H1 (cell line): ENCODE measurements around the gene SNRPD3. TPM values are rescaled to one million over a fixed set of nuclear protein-coding genes. Genes with fewer than 3 reads are reported as not detected.

Experiments used
- CHD2 ChIP-seq: IDR thresholded peaks from 2 replicates; pipeline ENCODE4 v1.6.1; 2012; ENCODE audit warnings: low read length, improper control_type of control experiment
- HDAC2 ChIP-seq, 2 experiments: fragments of 300-600 bp in 1 of 2; sonication (generic) in 1 of 2; IDR thresholded peaks; 2 replicates each; pipeline ENCODE4 v1.6.1; 2011 to 2012; ENCODE audit warnings: low read depth in 2 of 2, low read length in 2 of 2, mild to moderate bottlenecking in 2 of 2, moderate library complexity in 2 of 2, borderline replicate concordance in 1 of 2, inconsistent platforms in 1 of 2
- KDM1A ChIP-seq: fragments of 200-600, 300-600 bp; sonication (generic); IDR thresholded peaks from 2 replicates; pipeline ENCODE4 v1.7.1; 2016; ENCODE audit warnings: mild to moderate bottlenecking, low read length, borderline replicate concordance
- NANOG ChIP-seq: IDR thresholded peaks from 2 replicates; pipeline ENCODE4 v1.6.1; 2011; ENCODE audit warnings: low read length, low read depth, mild to moderate bottlenecking, inconsistent platforms; ENCODE audit not compliant: insufficient read depth, poor library complexity, severe bottlenecking
- POLR2AphosphoS5 ChIP-seq: IDR thresholded peaks from 2 replicates; pipeline ENCODE4 v1.6.1; 2011; ENCODE audit warnings: low read depth, low read length
- POU5F1 ChIP-seq: IDR thresholded peaks from 2 replicates; pipeline ENCODE4 v1.6.1; 2011; ENCODE audit warnings: low read depth, mild to moderate bottlenecking, low read length, moderate library complexity
- SP1 ChIP-seq: IDR thresholded peaks from 2 replicates; pipeline ENCODE4 v1.6.1; 2011; ENCODE audit warnings: low read depth, low read length
- SRF ChIP-seq: IDR thresholded peaks from 2 replicates; pipeline ENCODE4 v1.6.1; 2011; ENCODE audit warnings: mild to moderate bottlenecking, low read depth, low read length, moderate library complexity
- ZNF274 ChIP-seq: IDR thresholded peaks from 2 replicates; pipeline ENCODE4 v1.7.0; 2012; ENCODE audit warnings: low read length, borderline replicate concordance; ENCODE audit errors: extremely low read depth
- polyA plus RNA-seq, 7 experiments: library from polyadenylated mRNA; depleted of rRNA in 3 of 7; stranded (reverse) in 5 of 7; unstranded in 2 of 7; fragments of >200 nt in 5 of 7; fragments of 200-250 nt in 2 of 7; gene quantifications; 1 replicate in 5 of 7; 2 replicates in 1 of 7; 4 replicates in 1 of 7; pipeline versions ENCODE4 v1.2.1 to v1.2.3, GENCODE V29; 2011 to 2013; ENCODE audit warnings: missing spikeins in 2 of 7, mixed read lengths in 2 of 7
- total RNA-seq: library from RNA; stranded (reverse); fragmentation: NEBNext Ultra II Directional; extraction: Animal tissue kit (Norgen Biotek cat#: 25700); gene quantifications from 2 replicates; pipeline ENCODE4 v1.2.1, GENCODE V29; 2021
- TF ChIP-seq, protein P1 (sequence below): fragments of 300-600 bp; sonication (generic); IDR thresholded peaks from 2 replicates; pipeline ENCODE4 v1.7.1; 2012; ENCODE audit warnings: low read length, moderate library complexity, mild to moderate bottlenecking, inconsistent platforms; ENCODE audit not compliant: insufficient replicate concordance

The SNRPD3 gene
- total and polyA plus RNA-seq, 2 of the 8 experiments (the other 6 are each of a cell fraction or from before 2014, with no cell fraction given) = 200 to 455 TPM

DNA sequence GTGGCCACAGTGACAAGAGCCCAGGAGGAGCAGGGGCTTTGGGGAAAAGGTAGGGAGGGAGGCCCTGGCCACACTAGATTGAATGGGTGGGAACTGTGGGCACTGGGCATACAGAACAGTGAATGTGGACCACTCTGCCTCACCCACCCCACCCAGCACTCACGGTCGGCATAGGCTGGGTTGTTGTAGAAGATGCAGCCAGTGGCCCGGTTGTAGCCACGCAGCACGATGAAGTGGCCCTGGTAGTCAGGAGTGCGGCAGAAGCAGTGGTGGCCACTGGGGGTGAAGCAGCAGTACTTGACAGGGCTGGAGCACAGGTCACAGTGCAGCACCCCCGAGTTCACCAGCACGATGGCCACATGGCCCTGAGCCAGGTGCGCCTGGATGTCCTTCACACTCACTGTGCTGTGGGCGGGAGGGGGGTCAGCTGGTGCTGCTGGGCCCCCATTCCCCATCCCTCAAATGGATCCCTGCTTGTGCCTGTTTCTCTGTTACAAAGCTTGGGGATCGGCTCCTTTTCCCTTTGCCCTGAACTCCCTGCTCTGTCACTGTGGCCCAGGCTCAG, 12.0 kb upstream of the SNRPD3 start (continued):
- TF ChIP-seq, protein P1, sequence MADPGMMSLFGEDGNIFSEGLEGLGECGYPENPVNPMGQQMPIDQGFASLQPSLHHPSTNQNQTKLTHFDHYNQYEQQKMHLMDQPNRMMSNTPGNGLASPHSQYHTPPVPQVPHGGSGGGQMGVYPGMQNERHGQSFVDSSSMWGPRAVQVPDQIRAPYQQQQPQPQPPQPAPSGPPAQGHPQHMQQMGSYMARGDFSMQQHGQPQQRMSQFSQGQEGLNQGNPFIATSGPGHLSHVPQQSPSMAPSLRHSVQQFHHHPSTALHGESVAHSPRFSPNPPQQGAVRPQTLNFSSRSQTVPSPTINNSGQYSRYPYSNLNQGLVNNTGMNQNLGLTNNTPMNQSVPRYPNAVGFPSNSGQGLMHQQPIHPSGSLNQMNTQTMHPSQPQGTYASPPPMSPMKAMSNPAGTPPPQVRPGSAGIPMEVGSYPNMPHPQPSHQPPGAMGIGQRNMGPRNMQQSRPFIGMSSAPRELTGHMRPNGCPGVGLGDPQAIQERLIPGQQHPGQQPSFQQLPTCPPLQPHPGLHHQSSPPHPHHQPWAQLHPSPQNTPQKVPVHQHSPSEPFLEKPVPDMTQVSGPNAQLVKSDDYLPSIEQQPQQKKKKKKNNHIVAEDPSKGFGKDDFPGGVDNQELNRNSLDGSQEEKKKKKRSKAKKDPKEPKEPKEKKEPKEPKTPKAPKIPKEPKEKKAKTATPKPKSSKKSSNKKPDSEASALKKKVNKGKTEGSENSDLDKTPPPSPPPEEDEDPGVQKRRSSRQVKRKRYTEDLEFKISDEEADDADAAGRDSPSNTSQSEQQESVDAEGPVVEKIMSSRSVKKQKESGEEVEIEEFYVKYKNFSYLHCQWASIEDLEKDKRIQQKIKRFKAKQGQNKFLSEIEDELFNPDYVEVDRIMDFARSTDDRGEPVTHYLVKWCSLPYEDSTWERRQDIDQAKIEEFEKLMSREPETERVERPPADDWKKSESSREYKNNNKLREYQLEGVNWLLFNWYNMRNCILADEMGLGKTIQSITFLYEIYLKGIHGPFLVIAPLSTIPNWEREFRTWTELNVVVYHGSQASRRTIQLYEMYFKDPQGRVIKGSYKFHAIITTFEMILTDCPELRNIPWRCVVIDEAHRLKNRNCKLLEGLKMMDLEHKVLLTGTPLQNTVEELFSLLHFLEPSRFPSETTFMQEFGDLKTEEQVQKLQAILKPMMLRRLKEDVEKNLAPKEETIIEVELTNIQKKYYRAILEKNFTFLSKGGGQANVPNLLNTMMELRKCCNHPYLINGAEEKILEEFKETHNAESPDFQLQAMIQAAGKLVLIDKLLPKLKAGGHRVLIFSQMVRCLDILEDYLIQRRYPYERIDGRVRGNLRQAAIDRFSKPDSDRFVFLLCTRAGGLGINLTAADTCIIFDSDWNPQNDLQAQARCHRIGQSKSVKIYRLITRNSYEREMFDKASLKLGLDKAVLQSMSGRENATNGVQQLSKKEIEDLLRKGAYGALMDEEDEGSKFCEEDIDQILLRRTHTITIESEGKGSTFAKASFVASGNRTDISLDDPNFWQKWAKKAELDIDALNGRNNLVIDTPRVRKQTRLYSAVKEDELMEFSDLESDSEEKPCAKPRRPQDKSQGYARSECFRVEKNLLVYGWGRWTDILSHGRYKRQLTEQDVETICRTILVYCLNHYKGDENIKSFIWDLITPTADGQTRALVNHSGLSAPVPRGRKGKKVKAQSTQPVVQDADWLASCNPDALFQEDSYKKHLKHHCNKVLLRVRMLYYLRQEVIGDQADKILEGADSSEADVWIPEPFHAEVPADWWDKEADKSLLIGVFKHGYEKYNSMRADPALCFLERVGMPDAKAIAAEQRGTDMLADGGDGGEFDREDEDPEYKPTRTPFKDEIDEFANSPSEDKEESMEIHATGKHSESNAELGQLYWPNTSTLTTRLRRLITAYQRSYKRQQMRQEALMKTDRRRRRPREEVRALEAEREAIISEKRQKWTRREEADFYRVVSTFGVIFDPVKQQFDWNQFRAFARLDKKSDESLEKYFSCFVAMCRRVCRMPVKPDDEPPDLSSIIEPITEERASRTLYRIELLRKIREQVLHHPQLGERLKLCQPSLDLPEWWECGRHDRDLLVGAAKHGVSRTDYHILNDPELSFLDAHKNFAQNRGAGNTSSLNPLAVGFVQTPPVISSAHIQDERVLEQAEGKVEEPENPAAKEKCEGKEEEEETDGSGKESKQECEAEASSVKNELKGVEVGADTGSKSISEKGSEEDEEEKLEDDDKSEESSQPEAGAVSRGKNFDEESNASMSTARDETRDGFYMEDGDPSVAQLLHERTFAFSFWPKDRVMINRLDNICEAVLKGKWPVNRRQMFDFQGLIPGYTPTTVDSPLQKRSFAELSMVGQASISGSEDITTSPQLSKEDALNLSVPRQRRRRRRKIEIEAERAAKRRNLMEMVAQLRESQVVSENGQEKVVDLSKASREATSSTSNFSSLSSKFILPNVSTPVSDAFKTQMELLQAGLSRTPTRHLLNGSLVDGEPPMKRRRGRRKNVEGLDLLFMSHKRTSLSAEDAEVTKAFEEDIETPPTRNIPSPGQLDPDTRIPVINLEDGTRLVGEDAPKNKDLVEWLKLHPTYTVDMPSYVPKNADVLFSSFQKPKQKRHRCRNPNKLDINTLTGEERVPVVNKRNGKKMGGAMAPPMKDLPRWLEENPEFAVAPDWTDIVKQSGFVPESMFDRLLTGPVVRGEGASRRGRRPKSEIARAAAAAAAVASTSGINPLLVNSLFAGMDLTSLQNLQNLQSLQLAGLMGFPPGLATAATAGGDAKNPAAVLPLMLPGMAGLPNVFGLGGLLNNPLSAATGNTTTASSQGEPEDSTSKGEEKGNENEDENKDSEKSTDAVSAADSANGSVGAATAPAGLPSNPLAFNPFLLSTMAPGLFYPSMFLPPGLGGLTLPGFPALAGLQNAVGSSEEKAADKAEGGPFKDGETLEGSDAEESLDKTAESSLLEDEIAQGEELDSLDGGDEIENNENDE = no peak
- no peak for TF ChIP-seq CHD2
- no peak for TF ChIP-seq HDAC2 (IDR thresholded peaks at IDR 0.05; ENCODE audit: borderline replicate concordance in 1 of 2, low read depth in 2 of 2, low read length in 2 of 2)
- no peak for TF ChIP-seq SP1
- TF ChIP-seq ZNF274 = no peak
- no peak for TF ChIP-seq POLR2AphosphoS5
- TF ChIP-seq KDM1A = no peak
- no peak for TF ChIP-seq SRF
- TF ChIP-seq POU5F1 = no peak
- TF ChIP-seq NANOG = no peak
